Esophagus muscularis mucosa (tissue), 4 donors: Measurements from ENCODE around the gene PRRX2. TPM values are rescaled to one million over a fixed set of nuclear protein-coding genes. Genes with fewer than 3 reads are reported as not detected.
A peak's percentile ranks its signal among the peaks of the same experiment; 100 is the strongest.

ENCODE experiments used
- DNase-seq: peaks from one replicate; pipeline ENCODE4 v3.0.0-alpha.2; 2017; ENCODE audit errors: extremely low spot score
- H3K27ac ChIP-seq, 4 donors: fragments of 200-600 bp; sonication (generic); replicated peaks in 1 of 4; 1 replicate in 3 of 4; 2 replicates in 1 of 4; pipeline ENCODE4 v1.5.1; 2016 to 2019; ENCODE audit warnings: mild to moderate bottlenecking in 1 of 4
- H3K27me3 ChIP-seq, 4 donors: fragments of 200-600 bp; sonication (generic); one replicate each; pipeline versions ENCODE4 v1.5.1 to v1.6.0; 2016 to 2019
- H3K36me3 ChIP-seq, 4 donors: fragments of 200-600 bp; sonication (generic); one replicate each; pipeline ENCODE4 v1.5.1; 2016 to 2019
- H3K4me1 ChIP-seq, 4 donors: fragments of 200-600 bp; sonication (generic); one replicate each; pipeline ENCODE4 v1.5.1; 2016 to 2019
- H3K4me3 ChIP-seq, 4 donors: fragments of 200-600 bp; sonication (generic); 1 replicate in 2 of 4; 2 replicates in 2 of 4; pipeline ENCODE4 v1.5.1; 2016 to 2019; ENCODE audit warnings: mild to moderate bottlenecking in 4 of 4, moderate library complexity in 1 of 4
- H3K9me3 ChIP-seq, 4 donors: fragments of 200-600 bp; sonication (generic); 1 replicate in 3 of 4; 2 replicates in 1 of 4; pipeline ENCODE4 v1.5.1; 2016 to 2019
- CTCF ChIP-seq, 3 experiments: fragments of 200-600 bp in 2 of 3; fragments of 450-650 bp in 1 of 3; sonication (generic) in 2 of 3; IDR thresholded peaks; one replicate each; pipeline ENCODE4 v1.5.1; 2017 to 2019; ENCODE audit warnings: antibody characterized with exemption in 3 of 3, mild to moderate bottlenecking in 2 of 3, moderate library complexity in 1 of 3
- EP300 ChIP-seq: sonication (generic); formaldehyde crosslinking; IDR thresholded peaks from one replicate; pipeline ENCODE4 v1.6.1; 2017; ENCODE audit warnings: antibody characterized with exemption
- POLR2A ChIP-seq: fragments of 450-650 bp; IDR thresholded peaks from one replicate; pipeline ENCODE4 v1.6.1; 2017; ENCODE audit warnings: antibody characterized with exemption, moderate library complexity, mild to moderate bottlenecking, low read depth
- POLR2AphosphoS5 ChIP-seq, 2 donors: sonication (generic); formaldehyde crosslinking; IDR thresholded peaks; one replicate each; pipeline ENCODE4 v1.6.1; 2017; ENCODE audit warnings: antibody characterized with exemption in 2 of 2
- WGBS: methylation state at CpG from one replicate; pipeline ENCODE4 v1.1.5; 2018; 5-methylcytosine and 5-hydroxymethylcytosine counted together
- intact Hi-C: fragments of 100-400 bp; cut with DNase I; formaldehyde crosslinking; loops from one replicate; pipeline ENCODE4 v1.15.1; 2023
- total RNA-seq, 4 donors: library from RNA; depleted of rRNA; stranded (reverse); fragments of >200 nt; gene quantifications; one replicate each; pipeline versions ENCODE4 v1.1.0 to v1.2.1, GENCODE V29; 2016

PRRX2 gene
- total RNA-seq, 4 donors from 2014 or later: 1.7 to 13.1 (median 6.2) TPM

DNA sequence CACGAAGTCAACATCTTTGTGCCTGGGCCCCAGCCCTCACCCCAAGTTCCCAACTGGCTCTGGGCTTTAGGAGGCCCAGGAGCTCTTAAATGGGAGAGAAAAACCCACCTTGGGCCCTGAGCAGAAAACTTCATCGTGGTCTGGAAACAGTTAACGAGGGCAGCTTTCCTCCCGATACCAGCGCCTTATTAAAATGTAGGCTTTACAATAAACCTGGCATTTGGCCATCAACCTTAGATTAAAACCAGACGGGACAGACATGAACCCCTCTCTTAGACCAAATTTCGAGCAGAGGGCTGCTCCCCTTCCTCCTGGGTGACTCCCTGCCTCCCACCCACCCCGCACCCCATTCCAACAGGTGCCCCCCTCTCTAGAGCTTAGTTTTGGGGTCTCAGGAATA, 39.4 kb downstream of the PRRX2 start:
- H3K27me3 ChIP-seq: peaks cover 0 to 11% (median 0%) of the 10 kb centered on the region in 4 donors
- H3K4me3 ChIP-seq: no peak overlapping the region
- WGBS: 65% methylated on average over 8 of the region's 8 CpGs
- H3K27ac ChIP-seq: peak overlapping the region; percentile 74 to 86 (median 76)
- no peaks in the 10 kb centered on the region for H3K36me3 ChIP-seq
- H3K4me1 ChIP-seq: peaks cover 11 to 43% (median 34%) of the 10 kb centered on the region in 4 donors
- H3K9me3 ChIP-seq: no peaks in the 10 kb centered on the region
- intact Hi-C loops: no loop called here
- TF ChIP-seq EP300: no peak
- TF ChIP-seq CTCF (IDR thresholded peaks at IDR 0.05): no peak
- no peak for TF ChIP-seq POLR2A
- TF ChIP-seq POLR2AphosphoS5 (IDR thresholded peaks at IDR 0.05): no peak
- no peak for DNase-seq

DNA sequence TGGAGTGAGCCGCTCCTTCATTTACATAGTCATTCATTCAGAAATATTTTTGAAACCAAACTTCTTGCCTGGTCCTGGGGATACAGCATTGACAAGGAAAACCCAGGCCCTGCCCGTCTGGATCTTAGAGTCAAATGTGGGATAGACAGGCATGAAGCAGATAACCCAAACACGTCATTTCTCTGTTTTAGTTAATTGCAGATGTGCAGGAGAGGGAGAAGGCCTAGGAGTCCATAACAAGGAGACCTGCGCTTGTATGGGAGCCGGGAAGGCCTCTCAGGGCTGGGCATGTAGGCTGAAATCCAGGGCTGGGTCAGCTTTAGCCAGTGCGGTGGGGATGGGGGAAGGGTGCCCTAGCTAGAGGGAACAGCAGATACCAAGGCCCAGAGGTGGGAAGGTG, 43.3 kb downstream of the PRRX2 start:
- peak overlapping the region; percentile 48 to 82 (median 62) for H3K27ac ChIP-seq
- no peaks in the 10 kb centered on the region for H3K9me3 ChIP-seq
- H3K4me1 ChIP-seq: peaks cover 7 to 64% (median 50%) of the 10 kb centered on the region in 4 donors
- H3K27me3 ChIP-seq: no peaks in the 10 kb centered on the region
- TF ChIP-seq POLR2A: no peak
- no peak for TF ChIP-seq POLR2AphosphoS5 (IDR thresholded peaks at IDR 0.05)
- no peak for TF ChIP-seq CTCF (IDR thresholded peaks at IDR 0.05)
- no peak for TF ChIP-seq EP300
- H3K36me3 ChIP-seq: no peaks in the 10 kb centered on the region
- 77% methylated on average over 6 of the region's 6 CpGs for WGBS
- H3K4me3 ChIP-seq: no peak overlapping the region
- no peak for DNase-seq
- intact Hi-C loops: no loop called here

- peak overlapping the region; percentile 48 to 82 (median 62) for H3K27ac ChIP-seq
- no peaks in the 10 kb centered on the region for H3K36me3 ChIP-seq
- H3K4me1 ChIP-seq: peaks cover 7 to 64% (median 50%) of the 10 kb centered on the region in 4 donors
- H3K9me3 ChIP-seq: no peaks in the 10 kb centered on the region
- no peaks in the 10 kb centered on the region for H3K27me3 ChIP-seq
- H3K4me3 ChIP-seq: no peak overlapping the region
- DNase-seq: no peak
- intact Hi-C loops: no loop called here
- TF ChIP-seq CTCF (IDR thresholded peaks at IDR 0.05) (no peak), POLR2AphosphoS5 (IDR thresholded peaks at IDR 0.05) (peak in 1 of 2 donors; percentile 13), POLR2A (no peak), EP300 (no peak)
- 65% methylated on average over 14 of the region's 17 CpGs for WGBS
Measured at GRCh38 chr9:129709438-129710168, 44.2 kb downstream of the PRRX2 start.

DNA sequence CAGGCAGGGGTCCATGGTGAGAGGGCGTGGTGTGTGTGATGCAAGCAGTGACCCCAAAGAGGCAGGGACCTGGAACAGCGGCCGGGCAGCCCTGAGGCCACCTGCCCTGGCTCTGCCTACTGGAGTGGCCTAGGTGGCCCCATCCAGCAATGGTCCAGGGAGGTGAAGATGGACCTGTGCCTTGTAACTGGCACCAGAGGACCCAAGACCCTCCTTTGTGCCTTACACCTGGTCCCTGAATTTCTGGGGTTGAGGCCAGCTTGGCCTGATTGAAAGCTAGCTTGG, 44.7 kb downstream of the PRRX2 start:
- peak overlapping the region; percentile 48 to 82 (median 62) for H3K27ac ChIP-seq
- TF ChIP-seq POLR2AphosphoS5 (IDR thresholded peaks at IDR 0.05) (no peak), CTCF (IDR thresholded peaks at IDR 0.05) (no peak), POLR2A (no peak), EP300 (no peak)
- peaks cover 9 to 64% (median 54%) of the 10 kb centered on the region in 4 donors for H3K4me1 ChIP-seq
- no peaks in the 10 kb centered on the region for H3K9me3 ChIP-seq
- H3K36me3 ChIP-seq: no peaks in the 10 kb centered on the region
- no peak overlapping the region for H3K4me3 ChIP-seq
- DNase-seq: no peak
- intact Hi-C loops: no loop called here
- WGBS: 83% methylated on average over 1 of the region's 3 CpGs
- no peaks in the 10 kb centered on the region for H3K27me3 ChIP-seq
